Activated CD8-positive, alpha-beta T cell treated with anti-CD3 and anti-CD28 coated beads, Interleukin-2, amount 10 ng/mL, durations not matched to agents 7 days and 5 days (primary cell): ENCODE results near the gene TUBGCP6. TPM values are rescaled to one million over a fixed set of nuclear protein-coding genes. Genes with fewer than 3 reads are reported as not detected.
A peak's percentile ranks its signal among the peaks of the same experiment; 100 is the strongest.

Source experiments
- ATAC-seq: fragments of 150-1000 bp; cut with Tn5 transposase; one replicate; pipeline ENCODE4 v1.10.0; 2021; ENCODE audit warnings: moderate library complexity
- CTCF ChIA-PET: fragments of 350-600 bp; sonication (Branson Sonifier 250); formaldehyde crosslinking; loops from one replicate; lab custom pipeline; 2021; ENCODE audit warnings: antibody characterized with exemption; lab: Charles Lee
- POLR2A ChIA-PET: fragments of 350-600 bp; sonication (Branson Sonifier 250); formaldehyde crosslinking; loops from one replicate; lab custom pipeline; 2021; ENCODE audit warnings: antibody characterized with exemption; lab: Charles Lee
- DNase-seq: peaks from one replicate; pipeline ENCODE4 v3.0.0-alpha.2; 2020
- H3K27ac Mint-ChIP-seq: one replicate; pipeline ENCODE4 v1.8.0; 2021; ENCODE audit warnings: mild to moderate bottlenecking, mixed read lengths
- H3K27me3 Mint-ChIP-seq: one replicate; pipeline ENCODE4 v1.8.0; 2021; ENCODE audit warnings: low read depth, mixed read lengths
- H3K36me3 Mint-ChIP-seq: one replicate; pipeline ENCODE4 v1.8.0; 2021; ENCODE audit warnings: low read depth, mixed read lengths
- H3K4me1 Mint-ChIP-seq: one replicate; pipeline ENCODE4 v1.8.0; 2021; ENCODE audit warnings: low read depth, mixed read lengths
- H3K4me3 Mint-ChIP-seq: one replicate; pipeline ENCODE4 v1.8.0; 2021; ENCODE audit warnings: mild to moderate bottlenecking, mixed read lengths
- H3K9me3 Mint-ChIP-seq: one replicate; pipeline ENCODE4 v1.8.0; 2022; ENCODE audit warnings: mixed read lengths; ENCODE audit not compliant: insufficient read depth
- total RNA-seq, 2 experiments: library from RNA; stranded (reverse); gene quantifications; one replicate each; pipeline ENCODE4 v1.2.3, GENCODE V29; 2021

TUBGCP6 gene
- total RNA-seq, 2 experiments from 2014 or later = 53.2 to 58.1 TPM

- peaks cover 25% of the 10 kb centered on the region for H3K4me1 Mint-ChIP-seq
- ATAC-seq = peak; percentile 45
- peak overlapping the region; percentile 70 for H3K27ac Mint-ChIP-seq
- H3K4me3 Mint-ChIP-seq = peak overlapping the region; percentile 82
- POLR2A ChIA-PET = interaction anchor here (0.9 to 3.4 kb wide), 3 partner anchors 11 to 19 kb away, joined by 3 to 17 read pairs (median 3); no protein-coding TSS in a partner anchor
- CTCF ChIA-PET = interaction anchor here (1.4 kb wide), 1 partner anchor 9 kb away, joined by 4 read pairs; no protein-coding TSS in a partner anchor
- H3K27me3 Mint-ChIP-seq = no peaks in the 10 kb centered on the region
- H3K9me3 Mint-ChIP-seq = no peaks in the 10 kb centered on the region
- DNase-seq = no peak
- H3K36me3 Mint-ChIP-seq = peaks cover 34% of the 10 kb centered on the region
These were observed 43.4 kb downstream of the TUBGCP6 start for GRCh38 chr22:50201191-50202129.

GRCh38 chr22:50200461-50201190 lies 44.2 kb downstream of the TUBGCP6 start, which contains the start of gene SELENOO:
Gene SELENOO, plus strand, starts transcription at chr22:50201011. Its CDS starts 26 bp downstream, at chr22:50201037.
- ChIA-PET POLR2A (interaction anchor here (1.0 to 3.4 kb wide), 2 partner anchors 10 kb away, joined by 6 to 17 read pairs; no protein-coding TSS in a partner anchor), CTCF (no interaction called here)
- H3K4me1 Mint-ChIP-seq = peaks cover 25% of the 10 kb centered on the region
- H3K9me3 Mint-ChIP-seq = no peaks in the 10 kb centered on the region
- H3K36me3 Mint-ChIP-seq = peaks cover 30% of the 10 kb centered on the region
- peak within 1 kb of the TSS; percentile 82 for H3K4me3 Mint-ChIP-seq
- DNase-seq (peak; percentile 94), ATAC-seq (peak; percentile 91)
- H3K27me3 Mint-ChIP-seq = no peaks in the 10 kb centered on the region
- H3K27ac Mint-ChIP-seq = peak within 1 kb of the TSS; percentile 77

DNA sequence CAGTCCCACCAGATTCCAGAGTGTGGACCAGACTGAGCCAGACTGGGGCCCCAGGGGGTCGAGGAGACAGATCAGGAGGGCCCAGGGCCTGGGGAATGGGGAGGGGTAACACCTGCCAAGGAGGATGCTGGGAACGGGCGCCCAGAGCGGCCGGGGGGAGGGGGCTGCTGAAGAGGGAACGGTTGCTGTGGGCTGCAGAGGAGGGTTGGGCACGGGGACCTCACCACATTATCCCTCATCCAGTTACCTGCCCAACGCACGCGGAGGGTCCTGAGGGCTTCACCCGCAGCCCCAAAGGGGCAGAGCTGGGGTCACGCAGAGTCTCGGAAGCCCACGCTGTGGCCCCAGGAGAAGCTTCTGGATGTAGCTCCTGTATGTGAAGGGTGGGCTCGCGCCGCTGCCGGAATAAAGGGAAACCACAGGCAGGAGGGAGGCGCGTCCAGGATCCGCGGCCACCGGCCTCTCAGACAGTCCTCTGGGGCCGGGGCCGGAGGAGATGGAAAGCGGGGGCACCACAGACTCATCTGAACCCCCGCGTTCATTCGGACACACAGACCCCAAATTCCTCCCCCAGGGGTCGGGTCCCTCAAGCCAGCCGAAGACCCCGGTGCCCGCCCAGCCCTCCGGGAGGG lies 44.9 kb downstream of the TUBGCP6 start:
- H3K27ac Mint-ChIP-seq = peak overlapping the region; percentile 72
- POLR2A ChIA-PET = interaction anchor here (1.0 kb wide), 1 partner anchor 9 kb away, joined by 6 read pairs; no protein-coding TSS in a partner anchor
- DNase-seq = peak; percentile 40
- peaks cover 32% of the 10 kb centered on the region for H3K36me3 Mint-ChIP-seq
- peak overlapping the region; percentile 66 for H3K4me3 Mint-ChIP-seq
- no peaks in the 10 kb centered on the region for H3K9me3 Mint-ChIP-seq
- no peaks in the 10 kb centered on the region for H3K27me3 Mint-ChIP-seq
- CTCF ChIA-PET = no interaction called here
- peaks cover 25% of the 10 kb centered on the region for H3K4me1 Mint-ChIP-seq
- peak; percentile 6 for ATAC-seq

- peak overlapping the region; percentile 72 for H3K27ac Mint-ChIP-seq
- POLR2A ChIA-PET = interaction anchor here (1.0 kb wide), 1 partner anchor 9 kb away, joined by 6 read pairs; no protein-coding TSS in a partner anchor
- no peaks in the 10 kb centered on the region for H3K9me3 Mint-ChIP-seq
- H3K36me3 Mint-ChIP-seq = peaks cover 27% of the 10 kb centered on the region
- peak overlapping the region; percentile 66 for H3K4me3 Mint-ChIP-seq
- DNase-seq (no peak), ATAC-seq (no peak)
- CTCF ChIA-PET = no interaction called here
- peaks cover 20% of the 10 kb centered on the region for H3K4me1 Mint-ChIP-seq
- no peaks in the 10 kb centered on the region for H3K27me3 Mint-ChIP-seq
These were observed 45.5 kb downstream of the TUBGCP6 start for GRCh38 chr22:50199251-50199721.

DNA sequence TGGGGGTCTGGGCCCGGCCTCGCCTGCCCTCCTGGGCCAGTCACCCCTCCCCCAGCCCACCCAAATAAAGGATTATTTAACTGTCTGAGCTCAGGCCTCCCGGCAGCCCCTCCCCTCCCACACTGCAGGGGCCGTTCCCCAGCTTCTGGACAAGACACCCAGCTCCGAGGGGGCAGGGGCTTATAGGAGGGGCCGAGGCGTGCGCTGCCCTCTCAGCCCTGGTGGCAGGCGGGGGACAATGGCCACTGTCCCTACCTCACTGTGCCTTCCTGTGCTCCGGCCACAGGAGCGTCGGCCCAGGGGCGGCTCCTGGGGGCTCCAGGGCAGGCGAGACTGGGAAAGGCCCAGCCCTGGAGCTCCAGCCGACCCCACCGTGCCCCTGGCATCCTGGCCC lies 46.2 kb downstream of the TUBGCP6 start:
- H3K4me3 Mint-ChIP-seq = no peak overlapping the region
- no peaks in the 10 kb centered on the region for H3K27me3 Mint-ChIP-seq
- DNase-seq (no peak), ATAC-seq (no peak)
- peaks cover 20% of the 10 kb centered on the region for H3K4me1 Mint-ChIP-seq
- peaks cover 23% of the 10 kb centered on the region for H3K36me3 Mint-ChIP-seq
- no peaks in the 10 kb centered on the region for H3K9me3 Mint-ChIP-seq
- ChIA-PET CTCF (no interaction called here), POLR2A (interaction anchor here (0.6 kb wide), 1 partner anchor 52 kb away, joined by 3 read pairs; no protein-coding TSS in a partner anchor)
- no peak overlapping the region for H3K27ac Mint-ChIP-seq

DNA sequence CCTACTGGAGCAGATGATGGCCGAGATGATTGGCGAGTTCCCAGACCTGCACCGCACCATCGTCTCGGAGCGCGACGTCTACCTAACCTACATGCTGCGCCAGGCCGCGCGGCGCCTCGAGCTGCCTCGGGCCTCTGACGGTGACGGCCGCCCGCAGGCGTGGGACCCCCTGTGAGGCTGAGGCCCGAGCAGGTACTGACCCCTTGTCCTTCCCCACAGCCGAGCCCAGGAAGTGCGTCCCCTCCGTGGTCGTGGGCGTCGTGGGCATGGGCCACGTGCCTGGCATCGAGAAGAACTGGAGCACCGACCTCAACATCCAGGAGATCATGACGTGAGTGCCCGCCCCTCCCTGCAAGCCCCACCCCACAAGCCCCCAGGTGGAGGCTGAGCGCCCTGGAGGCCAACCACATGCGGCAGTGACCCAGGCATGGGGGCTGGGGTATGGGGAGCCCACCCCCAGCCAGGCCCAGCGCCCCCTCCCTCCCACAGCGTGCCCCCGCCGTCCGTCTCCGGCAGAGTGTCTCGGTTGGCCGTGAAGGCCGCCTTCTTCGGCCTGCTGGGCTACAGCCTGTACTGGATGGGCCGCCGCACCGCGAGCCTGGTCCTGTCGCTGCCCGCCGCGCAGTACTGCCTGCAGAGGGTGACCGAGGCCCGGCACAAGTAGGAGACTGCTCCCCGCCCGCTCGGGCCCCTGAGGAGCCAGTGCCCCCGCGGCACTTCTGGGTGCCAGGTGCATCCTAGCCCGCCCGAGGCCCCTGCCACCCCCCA lies 46.8 kb downstream of the TUBGCP6 start:
- Mint-ChIP-seq H3K27ac (no peak overlapping the region), H3K9me3 (no peaks in the 10 kb centered on the region), H3K4me1 (peaks cover 16% of the 10 kb centered on the region), H3K4me3 (peak overlapping the region; percentile 20), H3K36me3 (peaks cover 18% of the 10 kb centered on the region), H3K27me3 (no peaks in the 10 kb centered on the region)
- ChIA-PET POLR2A (interaction anchor here (0.6 kb wide), 1 partner anchor 51 kb away, joined by 3 read pairs; no protein-coding TSS in a partner anchor), CTCF (no interaction called here)
- ATAC-seq (no peak), DNase-seq (no peak)

DNA sequence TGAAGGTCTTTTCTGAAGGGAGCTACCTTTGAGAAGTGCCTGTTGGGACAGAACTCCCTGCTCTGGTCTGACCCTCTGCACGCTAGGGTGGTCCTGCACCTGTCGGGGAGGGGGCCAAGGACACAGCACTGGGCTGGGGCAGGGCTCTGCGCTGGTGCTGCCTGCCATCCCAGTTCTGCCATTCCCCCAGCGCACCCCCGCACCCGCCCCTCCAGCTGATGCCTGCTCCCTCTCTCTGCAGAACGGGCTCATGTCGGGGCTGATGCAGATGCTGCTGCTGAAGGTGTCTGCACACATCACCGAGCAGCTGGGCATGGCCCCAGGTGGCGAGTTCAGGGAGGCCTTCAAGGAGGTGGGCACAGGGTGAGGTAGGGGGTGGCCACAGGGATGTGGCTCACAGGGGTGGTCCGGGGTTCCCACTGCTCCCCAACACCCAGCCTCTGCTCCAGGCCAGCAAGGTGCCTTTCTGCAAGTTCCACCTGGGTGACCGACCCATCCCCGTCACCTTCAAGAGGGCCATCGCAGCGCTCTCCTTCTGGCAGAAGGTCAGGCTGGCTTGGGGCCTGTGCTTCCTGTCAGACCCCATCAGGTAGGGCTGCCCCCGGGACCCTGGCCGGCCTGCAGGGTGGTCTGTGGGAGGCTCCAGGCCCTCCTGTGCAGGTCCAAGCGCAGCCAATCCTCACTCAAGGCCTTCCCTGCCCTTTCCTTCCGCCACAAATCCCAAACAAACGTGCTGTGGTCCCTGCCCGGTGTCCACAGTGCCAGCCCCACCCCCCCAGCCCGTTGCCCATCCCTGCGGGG lies 47.6 kb downstream of the TUBGCP6 start:
- Mint-ChIP-seq H3K4me3 (no peak overlapping the region), H3K9me3 (no peaks in the 10 kb centered on the region), H3K27me3 (no peaks in the 10 kb centered on the region), H3K4me1 (peaks cover 19% of the 10 kb centered on the region), H3K36me3 (peaks cover 25% of the 10 kb centered on the region), H3K27ac (no peak overlapping the region)
- no peak for DNase-seq
- ATAC-seq = no peak
- ChIA-PET CTCF (no interaction called here), POLR2A (interaction anchor here (1.2 kb wide), 1 partner anchor 9 kb away, joined by 4 read pairs; no protein-coding TSS in a partner anchor)

DNA sequence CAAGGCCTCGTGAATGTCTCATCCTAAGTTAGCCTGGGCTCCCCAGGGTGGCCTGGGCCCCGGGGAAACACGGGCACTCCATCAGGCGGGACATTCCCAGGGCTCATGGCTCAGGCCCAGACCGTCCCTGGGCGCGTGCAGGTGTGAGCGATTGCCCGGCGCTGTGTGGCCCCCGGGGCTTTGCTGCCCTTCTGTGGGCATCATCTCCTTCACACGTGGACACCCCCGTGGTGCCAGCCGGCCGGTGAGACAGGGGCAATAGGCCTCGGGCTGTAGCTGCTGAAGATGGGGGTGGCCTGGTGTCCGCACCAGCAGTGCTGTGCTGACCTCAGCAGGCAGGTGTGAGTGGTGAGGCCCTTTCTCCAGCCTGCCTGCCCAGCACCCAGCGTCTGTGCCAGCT lies 48.6 kb downstream of the TUBGCP6 start:
- Mint-ChIP-seq H3K36me3 (peaks cover 28% of the 10 kb centered on the region), H3K4me1 (peaks cover 24% of the 10 kb centered on the region), H3K9me3 (no peaks in the 10 kb centered on the region), H3K27ac (no peak overlapping the region), H3K4me3 (no peak overlapping the region), H3K27me3 (no peaks in the 10 kb centered on the region)
- POLR2A ChIA-PET = interaction anchor here (1.2 kb wide), 1 partner anchor 9 kb away, joined by 4 read pairs; no protein-coding TSS in a partner anchor
- DNase-seq = no peak
- ATAC-seq = no peak
- CTCF ChIA-PET = no interaction called here

- Mint-ChIP-seq H3K36me3 (peaks cover 31% of the 10 kb centered on the region), H3K27ac (no peak overlapping the region), H3K27me3 (no peaks in the 10 kb centered on the region), H3K9me3 (no peaks in the 10 kb centered on the region), H3K4me3 (no peak overlapping the region), H3K4me1 (peaks cover 30% of the 10 kb centered on the region)
- ATAC-seq = no peak
- ChIA-PET CTCF (no interaction called here), POLR2A (no interaction called here)
- no peak for DNase-seq
These were observed 50.6 kb downstream of the TUBGCP6 start for GRCh38 chr22:50194037-50194805.
